ENCODE data around the gene LZTS2. TPM values are rescaled to one million over a fixed set of nuclear protein-coding genes. Genes with fewer than 3 reads are reported as not detected.

Gene LZTS2
- total and polyA plus RNA-seq, 7 donors = 10.9 to 169 (median 82.3) TPM

- intact Hi-C loops (cut with DNase I) = loop anchor here (1.0 to 2.0 kb wide), 2 partner anchors 12 to 43 kb away; partner anchors contain the start of genes LZTS2 and SEMA4G
- TF ChIP-seq CTCF (IDR thresholded peaks at IDR 0.05) = peak in 1 of 4 experiments; percentile 7
- no peak for TF ChIP-seq EP300 (IDR thresholded peaks at IDR 0.05)
- no peak for TF ChIP-seq POLR2AphosphoS5 (IDR thresholded peaks at IDR 0.05)
- Histone ChIP-seq H3K4me1 (peaks cover 0 to 45% (median 42%) of the 10 kb centered on the region in 4 donors), H3K27ac (peak overlapping the region; percentile 51 to 70 (median 60)), H3K36me3 (peaks cover 0 to 8% (median 4%) of the 10 kb centered on the region in 4 donors), H3K9me3 (no peaks in the 10 kb centered on the region), H3K4me3 (no peak overlapping the region), H3K27me3 (peaks cover 0 to 7% (median 6%) of the 10 kb centered on the region in 3 donors)
- 63 to 75% methylated on average over 22 of the region's 22 CpGs for WGBS, 2 donors
- no peak for DNase-seq
Observed at GRCh38 chr10:101011517-101012423, 12.2 kb downstream of the LZTS2 start.

GRCh38 chr10:101012525-101013364 is 13.1 kb downstream of the LZTS2 start:
- H3K27ac ChIP-seq = peak overlapping the region; percentile 51 to 70 (median 60)
- H3K4me3 ChIP-seq = no peak overlapping the region
- peaks cover 0 to 7% (median 6%) of the 10 kb centered on the region in 3 donors for H3K27me3 ChIP-seq
- TF ChIP-seq POLR2AphosphoS5 (IDR thresholded peaks at IDR 0.05) (peak in 3 of 4 donors; percentile 40 to 52 (median 48)), POLR2A (IDR thresholded peaks at IDR 0.05) (no peak), CTCF (IDR thresholded peaks at IDR 0.05) (peak; percentile 76 to 98 (median 88)), EP300 (IDR thresholded peaks at IDR 0.05) (no peak)
- no peaks in the 10 kb centered on the region for H3K36me3 ChIP-seq
- DNase-seq = peak; percentile 95
- H3K4me1 ChIP-seq = peaks cover 0 to 36% (median 34%) of the 10 kb centered on the region in 4 donors
- H3K9me3 ChIP-seq = no peaks in the 10 kb centered on the region
- 15 to 23% methylated on average over 14 of the region's 14 CpGs for WGBS, 2 donors
- intact Hi-C loops (cut with DNase I) = loop anchor here (1.0 to 2.0 kb wide), 3 partner anchors 13 to 44 kb away; partner anchors contain the start of genes LZTS2 and SEMA4G

- Histone ChIP-seq H3K4me1 (peaks cover 0 to 29% (median 27%) of the 10 kb centered on the region in 4 donors), H3K36me3 (no peaks in the 10 kb centered on the region), H3K27me3 (peaks cover 0 to 9% (median 6%) of the 10 kb centered on the region in 3 donors), H3K9me3 (no peaks in the 10 kb centered on the region), H3K27ac (peak overlapping the region; percentile 51 to 70 (median 60)), H3K4me3 (no peak overlapping the region)
- DNase-seq = no peak
- 51 to 60% methylated on average over 9 of the region's 9 CpGs for WGBS, 2 donors
- TF ChIP-seq POLR2AphosphoS5 (IDR thresholded peaks at IDR 0.05) = no peak
- no peak for TF ChIP-seq EP300 (IDR thresholded peaks at IDR 0.05)
- no peak for TF ChIP-seq CTCF (IDR thresholded peaks at IDR 0.05)
- no peak for TF ChIP-seq POLR2A (IDR thresholded peaks at IDR 0.05)
- intact Hi-C loops (cut with DNase I) = loop anchor here (1.0 to 2.0 kb wide), 2 partner anchors 19 to 45 kb away; partner anchors contain the start of gene SEMA4G
Observed at GRCh38 chr10:101013365-101013825, 13.8 kb downstream of the LZTS2 start.

DNA sequence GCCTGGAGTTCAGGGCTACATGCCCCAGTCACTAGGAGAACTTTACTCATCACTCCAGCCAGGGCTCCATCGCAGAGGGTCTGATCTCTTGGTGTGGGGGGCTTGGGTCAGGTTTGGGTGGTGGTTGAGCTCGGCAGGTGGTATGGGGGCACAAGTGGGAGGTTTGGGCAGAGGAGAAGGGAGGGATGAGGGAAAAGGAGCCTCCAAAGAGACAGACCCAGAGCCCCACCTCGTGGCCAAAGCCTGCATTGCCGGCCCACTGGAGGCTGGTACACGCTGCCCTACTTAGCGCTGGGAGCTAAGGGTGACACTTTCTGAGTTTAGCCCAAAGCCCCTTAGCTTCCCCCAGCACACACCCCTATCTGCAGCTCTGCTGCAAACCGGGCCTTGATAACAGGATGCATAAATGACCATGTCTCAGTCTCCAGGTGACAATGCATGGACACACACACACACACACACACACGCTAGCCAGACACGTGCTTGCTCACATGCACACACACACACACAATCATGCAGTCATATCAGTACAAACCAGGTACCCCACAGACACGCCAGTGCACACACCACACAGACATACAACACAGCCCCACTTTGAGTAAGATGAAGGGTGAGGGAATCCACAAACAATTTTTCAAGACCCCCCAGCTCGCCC is 14.7 kb downstream of the LZTS2 start:
- H3K4me3 ChIP-seq = no peak overlapping the region
- TF ChIP-seq EP300 (IDR thresholded peaks at IDR 0.05) (no peak), POLR2A (IDR thresholded peaks at IDR 0.05) (no peak), CTCF (IDR thresholded peaks at IDR 0.05) (peak; percentile 78 to 97 (median 94))
- peak; percentile 90 for DNase-seq
- no peaks in the 10 kb centered on the region for H3K36me3 ChIP-seq
- peaks cover 0 to 18% (median 6%) of the 10 kb centered on the region in 3 donors for H3K27me3 ChIP-seq
- H3K9me3 ChIP-seq = no peaks in the 10 kb centered on the region
- H3K4me1 ChIP-seq = peaks cover 0 to 31% (median 28%) of the 10 kb centered on the region in 4 donors
- H3K27ac ChIP-seq = no peak overlapping the region
- 15 to 24% methylated on average over 11 of the region's 11 CpGs for WGBS, 2 donors
- intact Hi-C loops (cut with DNase I) = no loop called here
